Endothelial cell of umbilical vein (primary cell): ENCODE results near the gene KAZN. TPM values are rescaled to one million over a fixed set of nuclear protein-coding genes. Genes with fewer than 3 reads are reported as not detected.

Experiments
- BruUV-seq: library from RNA; stranded (reverse); fragments of 400-500 nt; replicated peaks from 2 replicates; lab custom pipeline; 2021; lab: Mats Ljungman, UMichigan
- CTCF ChIA-PET: fragments of 300-600, 350-600 bp; sonication (Branson Sonifier 250); formaldehyde crosslinking; loops from one replicate; lab custom pipeline; 2021; ENCODE audit warnings: antibody characterized with exemption, inconsistent platforms; lab: Charles Lee
- POLR2A ChIA-PET: fragments of 300-600, 350-600 bp; sonication (Branson Sonifier 250); formaldehyde crosslinking; loops from one replicate; lab custom pipeline; 2021; ENCODE audit warnings: antibody characterized with exemption, inconsistent platforms; lab: Charles Lee
- DNase-seq: peaks from one replicate; pipeline ENCODE4 v3.0.0-alpha.2; 2011; ENCODE audit warnings: low read depth, low spot score
- FAIRE-seq: peaks from 2 replicates; lab custom pipeline; 2011; peaks lifted over from hg19 to GRCh38; lab: Jason Lieb, UNC
- H2AFZ ChIP-seq: 2 replicates; pipeline ENCODE4 v1.6.0; 2012; ENCODE audit warnings: low read depth, low read length, control low read depth, inconsistent platforms
- H3K27ac ChIP-seq: 2 replicates; pipeline ENCODE4 v1.5.1; 2011; ENCODE audit warnings: low read depth, mild to moderate bottlenecking, control low read depth, low read length, moderate library complexity; ENCODE audit not compliant: insufficient read depth
- H3K27me3 ChIP-seq, 2 experiments: 2 replicates each; pipeline versions ENCODE4 v1.6.0 to v1.6.1; 2011; ENCODE audit warnings: low read length in 2 of 2, mixed read lengths in 1 of 2; ENCODE audit not compliant: control insufficient read depth in 2 of 2, insufficient read depth in 2 of 2
- H3K36me3 ChIP-seq, 2 experiments: 2 replicates in 1 of 2; 3 replicates in 1 of 2; pipeline ENCODE4 v1.5.1; 2011; ENCODE audit warnings: low read length in 2 of 2, mild to moderate bottlenecking in 1 of 2, moderate library complexity in 1 of 2; ENCODE audit not compliant: control insufficient read depth in 2 of 2, insufficient read depth in 2 of 2; ENCODE audit errors: extremely low read depth in 1 of 2
- H3K4me1 ChIP-seq: 3 replicates; pipeline ENCODE4 v1.5.1; 2011; ENCODE audit warnings: mild to moderate bottlenecking, low read length; ENCODE audit not compliant: control insufficient read depth, insufficient read depth; ENCODE audit errors: extremely low read depth
- H3K4me2 ChIP-seq: 2 replicates; pipeline ENCODE4 v1.6.1; 2011; ENCODE audit warnings: low read length, control low read depth, mixed read lengths; ENCODE audit not compliant: insufficient read depth
- H3K4me3 ChIP-seq, 3 experiments: fragments of 200-600 bp in 1 of 3; sonication (generic), shearing (Covaris generic) in 1 of 3; replicated peaks in 1 of 3; 2 replicates each; pipeline ENCODE4 v1.5.1; 2011 to 2016; ENCODE audit warnings: control low read depth in 3 of 3, low read length in 3 of 3, mild to moderate bottlenecking in 2 of 3, inconsistent platforms in 1 of 3, low read depth in 1 of 3, moderate library complexity in 1 of 3; ENCODE audit not compliant: insufficient read depth in 1 of 3
- H3K79me2 ChIP-seq: 2 replicates; pipeline ENCODE4 v1.6.0; 2012; ENCODE audit warnings: low read length, inconsistent platforms; ENCODE audit not compliant: control insufficient read depth, insufficient read depth
- H3K9ac ChIP-seq: replicated peaks from 2 replicates; pipeline ENCODE3; 2011; ENCODE audit warnings: low read length, control low read depth; ENCODE audit not compliant: insufficient read depth; ENCODE audit errors: extremely low read depth
- H3K9me1 ChIP-seq: replicated peaks from 3 replicates; pipeline ENCODE4 v1.6.0; 2011; ENCODE audit warnings: mild to moderate bottlenecking, low read length; ENCODE audit not compliant: control insufficient read depth, insufficient read depth; ENCODE audit errors: extremely low read depth
- H3K9me3 ChIP-seq: replicated peaks from 2 replicates; pipeline ENCODE4 v1.5.1; 2012; ENCODE audit warnings: low read length, inconsistent platforms; ENCODE audit not compliant: control insufficient read depth, insufficient read depth
- H4K20me1 ChIP-seq: replicated peaks from 2 replicates; pipeline ENCODE3; 2011; ENCODE audit warnings: mild to moderate bottlenecking, low read length; ENCODE audit not compliant: control insufficient read depth, insufficient read depth; ENCODE audit errors: extremely low read depth
- CTCF ChIP-seq, 2 donors: IDR thresholded peaks; 1 replicate in 1 of 2; 2 replicates in 1 of 2; pipeline ENCODE4 v1.5.1; 2011; ENCODE audit warnings: low read length in 2 of 2, mild to moderate bottlenecking in 2 of 2, moderate library complexity in 2 of 2, control low read depth in 1 of 2, inconsistent platforms in 1 of 2, low read depth in 1 of 2; ENCODE audit not compliant: insufficient read depth in 1 of 2; ENCODE audit errors: extremely low read depth in 1 of 2
- EZH2 ChIP-seq: IDR thresholded peaks from 2 replicates; pipeline ENCODE4 v1.6.1; 2012; ENCODE audit warnings: borderline replicate concordance, low read depth, mild to moderate bottlenecking, moderate library complexity, low read length, inconsistent platforms; ENCODE audit not compliant: severe bottlenecking
- FOS ChIP-seq: IDR thresholded peaks from 2 replicates; pipeline ENCODE4 v1.6.1; 2011; ENCODE audit warnings: mild to moderate bottlenecking, low read length, moderate library complexity, borderline replicate concordance; ENCODE audit not compliant: insufficient read depth
- GATA2 ChIP-seq: IDR thresholded peaks from 2 replicates; pipeline ENCODE4 v1.7.0; 2011; ENCODE audit warnings: low read depth, mild to moderate bottlenecking, moderate library complexity, mixed read lengths, low read length; ENCODE audit not compliant: insufficient read length, insufficient read depth
- JUN ChIP-seq: IDR thresholded peaks from 2 replicates; pipeline ENCODE4 v1.6.1; 2011; ENCODE audit warnings: borderline replicate concordance, low read depth; ENCODE audit not compliant: insufficient read length, insufficient read depth
- MAX ChIP-seq: IDR thresholded peaks from 2 replicates; pipeline ENCODE4 v1.6.1; 2011; ENCODE audit not compliant: insufficient read depth, insufficient read length
- MYC ChIP-seq: IDR thresholded peaks from one replicate; pipeline ENCODE4 v1.6.1; 2011; ENCODE audit warnings: mild to moderate bottlenecking, low read depth, low read length
- POLR2A ChIP-seq: IDR thresholded peaks from 2 replicates; pipeline ENCODE4 v1.6.1; 2012; ENCODE audit warnings: low read depth, mild to moderate bottlenecking, control low read depth, low read length
- POLR2AphosphoS5 ChIP-seq: IDR thresholded peaks from 2 replicates; pipeline ENCODE4 v1.6.1; 2012; ENCODE audit warnings: low read depth, mild to moderate bottlenecking, control low read depth, low read length, moderate library complexity; ENCODE audit not compliant: insufficient read depth
- dilution Hi-C: fragments of 300-500 bp; cut with MboI; formaldehyde crosslinking; loops from one replicate; pipeline ENCODE4 v1.15.0; 2019; ENCODE audit warnings: low sequenced_read_pairs; ENCODE audit not compliant: extremely low pct_ligation_motif_present
- intact Hi-C: fragments of 100-400 bp; cut with micrococcal nuclease; formaldehyde crosslinking; loops from one replicate; pipeline ENCODE4 v1.10.0; 2022
- polyA plus RNA-seq, 4 experiments: library from polyadenylated mRNA; depleted of rRNA in 3 of 4; stranded (reverse) in 3 of 4; unstranded in 1 of 4; fragments of >200 nt; gene quantifications; 2 replicates each; pipeline versions ENCODE4 v1.2.1 to v1.2.3, GENCODE V29; 2011 to 2012; ENCODE audit warnings: missing spikeins in 1 of 4
- total RNA-seq: library from RNA; stranded (reverse); gene quantifications from 2 replicates; pipeline ENCODE4 v1.2.3, GENCODE V29; 2021

The KAZN gene
- total and polyA plus RNA-seq, 2 donors (not counting 3 experiments of a cell fraction or from before 2014, with no cell fraction given): 1.6 to 5.8 TPM

- no peak for DNase-seq
- H3K79me2 ChIP-seq: no peaks in the 10 kb centered on the region
- no peak overlapping the region for H2AFZ ChIP-seq
- H3K4me3 ChIP-seq: no peak overlapping the region
- no TSS peak for BruUV-seq
- no peak for TF ChIP-seq POLR2A
- TF ChIP-seq MAX: no peak
- no peak for TF ChIP-seq GATA2
- no peak for TF ChIP-seq EZH2
- no peak for TF ChIP-seq CTCF (IDR thresholded peaks at IDR 0.05; ENCODE audit: extremely low read depth in 1 of 2, insufficient read depth in 1 of 2, low read depth in 1 of 2, low read length in 2 of 2)
- TF ChIP-seq POLR2AphosphoS5: no peak
- TF ChIP-seq JUN: no peak
- TF ChIP-seq FOS: no peak
- TF ChIP-seq MYC: no peak
- ChIA-PET CTCF (no interaction called here), POLR2A (no interaction called here)
- H3K36me3 ChIP-seq: no peaks in the 10 kb centered on the region
- H3K27ac ChIP-seq: no peak overlapping the region
- H3K9ac ChIP-seq: no peak overlapping the region
- intact Hi-C loops (no loop called here), dilution Hi-C loops (no loop called here)
- no peaks in the 10 kb centered on the region for H3K9me1 ChIP-seq
- no peaks in the 10 kb centered on the region for H4K20me1 ChIP-seq
- FAIRE-seq: no peak
- no peak overlapping the region for H3K4me2 ChIP-seq
- H3K9me3 ChIP-seq: no peaks in the 10 kb centered on the region
- peaks cover 13% of the 10 kb centered on the region for H3K4me1 ChIP-seq
- H3K27me3 ChIP-seq: no peaks in the 10 kb centered on the region
These were observed 423.6 kb downstream of the KAZN start for GRCh38 chr1:15022048-15022447.
